ENCODE results near the gene RASGRF1. TPM values are rescaled to one million over a fixed set of nuclear protein-coding genes. Genes with fewer than 3 reads are reported as not detected.

Gene RASGRF1
- total RNA-seq, 1 donor from 2014 or later, result 0.51 TPM

GRCh38 chr15:79067072-79067833, 23.3 kb downstream of the RASGRF1 start:
- no peak for DNase-seq (ENCODE audit: low read depth in 2 of 2)

GRCh38 chr15:79066391-79067071, 24.0 kb downstream of the RASGRF1 start:
- DNase-seq (ENCODE audit: low read depth in 2 of 2), result no peak

GRCh38 chr15:79065706-79066376, 24.7 kb downstream of the RASGRF1 start:
- no peak for DNase-seq (ENCODE audit: low read depth in 2 of 2)

GRCh38 chr15:79065361-79065705, 25.2 kb downstream of the RASGRF1 start:
- no peak for DNase-seq (ENCODE audit: low read depth in 2 of 2)

GRCh38 chr15:79064496-79064895, 26.1 kb downstream of the RASGRF1 start:
- no peak for DNase-seq (ENCODE audit: low read depth in 2 of 2)

- no peak for DNase-seq (ENCODE audit: low read depth in 2 of 2)
These were observed 30.4 kb downstream of the RASGRF1 start for GRCh38 chr15:79060175-79060574.

GRCh38 chr15:79059081-79059572, 31.5 kb downstream of the RASGRF1 start:
- DNase-seq (ENCODE audit: low read depth in 2 of 2), result no peak

GRCh38 chr15:79058260-79058850, 32.2 kb downstream of the RASGRF1 start:
- no peak for DNase-seq (ENCODE audit: low read depth in 2 of 2)

- no peak for DNase-seq (ENCODE audit: low read depth in 2 of 2)
These were observed 33.5 kb downstream of the RASGRF1 start for GRCh38 chr15:79057050-79057449.

GRCh38 chr15:79054350-79054749, 36.2 kb downstream of the RASGRF1 start:
- no peak for DNase-seq (ENCODE audit: low read depth in 2 of 2)

GRCh38 chr15:79053894-79054293, 36.7 kb downstream of the RASGRF1 start:
- no peak for DNase-seq (ENCODE audit: low read depth in 2 of 2)

GRCh38 chr15:79051941-79052731, 38.4 kb downstream of the RASGRF1 start:
- DNase-seq (ENCODE audit: low read depth in 2 of 2), result no peak

- no peak for DNase-seq (ENCODE audit: low read depth in 2 of 2)
These were observed 39.6 kb downstream of the RASGRF1 start for GRCh38 chr15:79051029-79051428.

GRCh38 chr15:79050341-79050740, 40.2 kb downstream of the RASGRF1 start:
- DNase-seq (ENCODE audit: low read depth in 2 of 2), result no peak

GRCh38 chr15:79049416-79049815, 41.2 kb downstream of the RASGRF1 start:
- DNase-seq (ENCODE audit: low read depth in 2 of 2), result no peak

- DNase-seq (ENCODE audit: low read depth in 2 of 2), result no peak
These were observed 42.7 kb downstream of the RASGRF1 start for GRCh38 chr15:79047676-79048439.

- no peak for DNase-seq (ENCODE audit: low read depth in 2 of 2)
These were observed 43.7 kb downstream of the RASGRF1 start for GRCh38 chr15:79046691-79047404.

GRCh38 chr15:79045041-79045440, 45.5 kb downstream of the RASGRF1 start:
- DNase-seq (ENCODE audit: low read depth in 2 of 2), result no peak

GRCh38 chr15:79042213-79042928, 48.2 kb downstream of the RASGRF1 start:
- DNase-seq (ENCODE audit: low read depth in 2 of 2), result no peak

All from dermis microvascular lymphatic vessel endothelial cell (primary cell).